Measurements from ENCODE around the gene NANS.

GRCh38 chr9:98085944-98086343 lies 29.4 kb downstream of the NANS start:
- TF ChIP-seq CTCF (IDR thresholded peaks at IDR 0.05), result no peak
- TF ChIP-seq EP300 (IDR thresholded peaks at IDR 0.05), result no peak

Measured in tibial nerve (tissue), 4 donors.